ENCODE results near the gene KCNC2.

KCNC2 gene

GRCh38 chr12:75157385-75157784, 52.3 kb downstream of the KCNC2 start:
- no peak for DNase-seq

GRCh38 chr12:75155962-75156361, 53.7 kb downstream of the KCNC2 start:
- no peak for DNase-seq

GRCh38 chr12:75154388-75154787, 55.3 kb downstream of the KCNC2 start:
- no peak for DNase-seq

- no peak for DNase-seq
These were observed 70.4 kb downstream of the KCNC2 start for GRCh38 chr12:75139196-75139595.

GRCh38 chr12:75137896-75138295, 71.7 kb downstream of the KCNC2 start:
- DNase-seq = no peak

- DNase-seq = no peak
These were observed 74.6 kb downstream of the KCNC2 start for GRCh38 chr12:75135026-75135425.

GRCh38 chr12:75130811-75131210, 78.8 kb downstream of the KCNC2 start:
- peak; percentile 9 for DNase-seq

- no peak for DNase-seq
These were observed 80.4 kb downstream of the KCNC2 start for GRCh38 chr12:75129275-75129674.

- DNase-seq = no peak
These were observed 88.5 kb downstream of the KCNC2 start for GRCh38 chr12:75121036-75121705.

- DNase-seq = no peak
These were observed 89.3 kb downstream of the KCNC2 start for GRCh38 chr12:75120311-75120711.

- DNase-seq = no peak
These were observed 92.9 kb downstream of the KCNC2 start for GRCh38 chr12:75116646-75117198.

GRCh38 chr12:75115748-75116147, 93.9 kb downstream of the KCNC2 start:
- no peak for DNase-seq

- DNase-seq = no peak
These were observed 105.8 kb downstream of the KCNC2 start for GRCh38 chr12:75103822-75104221.

- no peak for DNase-seq
These were observed 107.9 kb downstream of the KCNC2 start for GRCh38 chr12:75101781-75102180.

- no peak for DNase-seq
These were observed 110.4 kb downstream of the KCNC2 start for GRCh38 chr12:75099210-75099609.

GRCh38 chr12:75097003-75097402, 112.6 kb downstream of the KCNC2 start:
- DNase-seq = no peak

- DNase-seq = no peak
These were observed 122.0 kb downstream of the KCNC2 start for GRCh38 chr12:75087654-75088053.

- DNase-seq = no peak
These were observed 123.3 kb downstream of the KCNC2 start for GRCh38 chr12:75086091-75087038.

GRCh38 chr12:75081305-75081704, 128.3 kb downstream of the KCNC2 start:
- DNase-seq = no peak

- no peak for DNase-seq
These were observed 129.1 kb downstream of the KCNC2 start for GRCh38 chr12:75080582-75080981.

- DNase-seq = no peak
These were observed 144.2 kb downstream of the KCNC2 start for GRCh38 chr12:75065482-75065881.

- DNase-seq = no peak
These were observed 146.9 kb downstream of the KCNC2 start for GRCh38 chr12:75062691-75063090.

GRCh38 chr12:75058228-75058627, 151.4 kb downstream of the KCNC2 start:
- DNase-seq = no peak

GRCh38 chr12:75048767-75049166, 160.9 kb downstream of the KCNC2 start:
- DNase-seq = no peak

All from NCI-H1417 treated with DMSO at 0.1 percent for 48 hours (cell line).